ENCODE results near the gene FGF18.

- TF ChIP-seq POLR2A (IDR thresholded peaks at IDR 0.05) = no peak
- TF ChIP-seq CTCF (IDR thresholded peaks at IDR 0.05) = no peak
- TF ChIP-seq EP300 (IDR thresholded peaks at IDR 0.05) = no peak
These were observed 26.4 kb downstream of the FGF18 start for GRCh38 chr5:171445644-171446516.
